Right lobe of liver (tissue), 6 donors: ENCODE results near the gene IRX6. TPM values are rescaled to one million over a fixed set of nuclear protein-coding genes. Genes with fewer than 3 reads are reported as not detected.

ENCODE experiments used
- ATAC-seq, 4 donors: fragments of 200-7000 bp; cut with Tn5 transposase; one replicate each; pipeline ENCODE4 v1.9.1; 2020; ENCODE audit warnings: mild to moderate bottlenecking in 4 of 4, moderate library complexity in 4 of 4
- DNase-seq, 3 donors: peaks; one replicate each; pipeline ENCODE4 v3.0.0-alpha.2; 2020
- H3K27ac ChIP-seq, 3 donors: fragments of 200-600 bp; one replicate each; pipeline ENCODE4 v1.8.0; 2022
- H3K27me3 ChIP-seq, 2 donors: fragments of 200-600 bp; one replicate each; pipeline ENCODE4 v1.8.0; 2022
- H3K36me3 ChIP-seq, 4 donors: fragments of 200-600 bp; sonication (generic) in 1 of 4; one replicate each; pipeline versions ENCODE4 v1.5.1 to v1.8.0; 2017 to 2022; ENCODE audit warnings: control low read depth in 1 of 4
- H3K4me1 ChIP-seq, 4 donors: fragments of 200-600 bp; sonication (generic) in 1 of 4; one replicate each; pipeline versions ENCODE4 v1.5.1 to v1.8.0; 2017 to 2022; ENCODE audit warnings: control low read depth in 1 of 4
- H3K4me3 ChIP-seq, 3 donors: fragments of 200-600 bp; one replicate each; pipeline ENCODE4 v1.8.0; 2022
- H3K9me3 ChIP-seq, 4 donors: fragments of 200-600 bp; sonication (generic) in 1 of 4; one replicate each; pipeline versions ENCODE4 v1.5.1 to v1.8.0; 2017 to 2022; ENCODE audit warnings: control low read depth in 1 of 4
- CTCF ChIP-seq, 4 donors: fragments of 200-600 bp in 3 of 4; fragments of 450-650 bp in 1 of 4; IDR thresholded peaks; one replicate each; pipeline versions ENCODE4 v1.5.1 to v1.8.0; 2016 to 2022; ENCODE audit warnings: antibody characterized with exemption in 4 of 4, mild to moderate bottlenecking in 2 of 4
- POLR2A ChIP-seq: fragments of 450-650 bp; IDR thresholded peaks from one replicate; pipeline ENCODE4 v1.6.1; 2017; ENCODE audit warnings: antibody characterized with exemption, mild to moderate bottlenecking
- WGBS: methylation state at CpG from one replicate; pipeline ENCODE4 v1.1.6; 2018; ENCODE audit warnings: low coverage, low lambda C conversion rate; ENCODE audit not compliant: insufficient coverage; ENCODE audit errors: missing lambda C conversion rate; 5-methylcytosine and 5-hydroxymethylcytosine counted together
- intact Hi-C, 2 donors: fragments of 100-400 bp; cut with DNase I; formaldehyde crosslinking; loops; one replicate each; pipeline versions ENCODE4 v1.11.2 to v1.14.1; 2022
- long read RNA-seq: library from polyadenylated mRNA; unstranded; transcript quantifications from one replicate; pipeline ENCODE4 v2.0.0, GENCODE V29; 2019
- total RNA-seq, 6 experiments: library from RNA; depleted of rRNA in 2 of 6; stranded (reverse); fragments of >200 nt in 2 of 6; fragmentation: NEBNext Ultra II Directional in 3 of 6; extraction: Animal tissue kit (Norgen Biotek cat#: 25700) in 3 of 6; gene quantifications; one replicate each; pipeline versions ENCODE4 v1.1.0 to v1.2.4, GENCODE V29; 2016 to 2023
- donor health status: DM: no; HTN: yes; CAD: no.
- donor health status: DM: no; HTN: no; CAD: no.
- donor health status: DM: no; HTN: no; CAD: no.
- donor health status: DM: no; HTN: yes; CAD: no.
- donor health status: DM: no; HTN: yes; CAD: no.

The IRX6 gene
- total RNA-seq = not detected
- long read RNA-seq = 0 reads

GRCh38 chr16:55323637-55324271, at the start of gene IRX6:
Gene IRX6 (plus strand): TSS chr16:55324203. CDS start chr16:55325092, 889 bp downstream.
- no peaks in the 10 kb centered on the region for H3K36me3 ChIP-seq
- no peaks in the 10 kb centered on the region for H3K9me3 ChIP-seq
- 4% methylated on average over 10 of the region's 49 CpGs for WGBS
- H3K27ac ChIP-seq = no peak within 1 kb of the TSS
- H3K4me3 ChIP-seq = no peak within 1 kb of the TSS
- peaks cover 7 to 13% of the 10 kb centered on the region in 2 donors for H3K27me3 ChIP-seq
- no peak for TF ChIP-seq POLR2A
- no peaks in the 10 kb centered on the region for H3K4me1 ChIP-seq
- DNase-seq (peak in 1 of 3 donors; percentile 20), ATAC-seq (no peak)
- intact Hi-C loops = no loop called here

GRCh38 chr16:55274391-55274790, 49.6 kb upstream of the IRX6 start:
- Histone ChIP-seq H3K27me3 (no peaks in the 10 kb centered on the region), H3K27ac (no peak overlapping the region), H3K4me3 (no peak overlapping the region), H3K36me3 (no peaks in the 10 kb centered on the region), H3K4me1 (no peaks in the 10 kb centered on the region), H3K9me3 (no peaks in the 10 kb centered on the region)
- 50% methylated on average over 5 of the region's 5 CpGs for WGBS
- TF ChIP-seq POLR2A (no peak), CTCF (IDR thresholded peaks at IDR 0.05) (no peak)
- intact Hi-C loops = no loop called here
- DNase-seq (no peak), ATAC-seq (no peak)

GRCh38 chr16:55275167-55275566, 48.8 kb upstream of the IRX6 start:
- no peaks in the 10 kb centered on the region for H3K36me3 ChIP-seq
- no peak overlapping the region for H3K4me3 ChIP-seq
- ATAC-seq (no peak), DNase-seq (no peak)
- intact Hi-C loops = no loop called here
- no peaks in the 10 kb centered on the region for H3K27me3 ChIP-seq
- H3K27ac ChIP-seq = no peak overlapping the region
- no peaks in the 10 kb centered on the region for H3K9me3 ChIP-seq
- TF ChIP-seq POLR2A (no peak), CTCF (IDR thresholded peaks at IDR 0.05) (no peak)
- H3K4me1 ChIP-seq = no peaks in the 10 kb centered on the region
- 81% methylated on average over 3 of the region's 3 CpGs for WGBS

GRCh38 chr16:55275869-55276268, 48.1 kb upstream of the IRX6 start:
- no peak overlapping the region for H3K4me3 ChIP-seq
- 40% methylated on average over 1 of the region's 6 CpGs for WGBS
- ATAC-seq (no peak), DNase-seq (no peak)
- TF ChIP-seq POLR2A = no peak
- no peak for TF ChIP-seq CTCF (IDR thresholded peaks at IDR 0.05)
- no peaks in the 10 kb centered on the region for H3K36me3 ChIP-seq
- no peaks in the 10 kb centered on the region for H3K4me1 ChIP-seq
- no peak overlapping the region for H3K27ac ChIP-seq
- H3K9me3 ChIP-seq = no peaks in the 10 kb centered on the region
- intact Hi-C loops = no loop called here
- no peaks in the 10 kb centered on the region for H3K27me3 ChIP-seq

GRCh38 chr16:55277536-55277935, 46.5 kb upstream of the IRX6 start:
- no peaks in the 10 kb centered on the region for H3K27me3 ChIP-seq
- no peak overlapping the region for H3K27ac ChIP-seq
- no peak overlapping the region for H3K4me3 ChIP-seq
- DNase-seq (no peak), ATAC-seq (no peak)
- no peaks in the 10 kb centered on the region for H3K36me3 ChIP-seq
- no peaks in the 10 kb centered on the region for H3K9me3 ChIP-seq
- TF ChIP-seq POLR2A (no peak), CTCF (IDR thresholded peaks at IDR 0.05) (no peak)
- WGBS = 46% methylated on average over 1 of the region's 1 CpG
- intact Hi-C loops = no loop called here
- H3K4me1 ChIP-seq = no peaks in the 10 kb centered on the region
